ENCODE measurements around the gene GOLT1A. TPM values are rescaled to one million over a fixed set of nuclear protein-coding genes. Genes with fewer than 3 reads are reported as not detected.

Gene GOLT1A
- total RNA-seq, 6 experiments from 2014 or later, result not detected

GRCh38 chr1:204188959-204189639, 24.7 kb downstream of the GOLT1A start:
- Mint-ChIP-seq H3K9me3 (no peaks in the 10 kb centered on the region), H3K4me1 (ENCODE audit: low read depth) (peaks cover 26% of the 10 kb centered on the region), H3K27me3 (ENCODE audit: insufficient read depth) (peaks cover 16% of the 10 kb centered on the region), H3K4me3 (no peak overlapping the region), H3K27ac (no peak overlapping the region), H3K36me3 (ENCODE audit: low read depth) (no peaks in the 10 kb centered on the region)
- TF ChIP-seq, protein P1, sequence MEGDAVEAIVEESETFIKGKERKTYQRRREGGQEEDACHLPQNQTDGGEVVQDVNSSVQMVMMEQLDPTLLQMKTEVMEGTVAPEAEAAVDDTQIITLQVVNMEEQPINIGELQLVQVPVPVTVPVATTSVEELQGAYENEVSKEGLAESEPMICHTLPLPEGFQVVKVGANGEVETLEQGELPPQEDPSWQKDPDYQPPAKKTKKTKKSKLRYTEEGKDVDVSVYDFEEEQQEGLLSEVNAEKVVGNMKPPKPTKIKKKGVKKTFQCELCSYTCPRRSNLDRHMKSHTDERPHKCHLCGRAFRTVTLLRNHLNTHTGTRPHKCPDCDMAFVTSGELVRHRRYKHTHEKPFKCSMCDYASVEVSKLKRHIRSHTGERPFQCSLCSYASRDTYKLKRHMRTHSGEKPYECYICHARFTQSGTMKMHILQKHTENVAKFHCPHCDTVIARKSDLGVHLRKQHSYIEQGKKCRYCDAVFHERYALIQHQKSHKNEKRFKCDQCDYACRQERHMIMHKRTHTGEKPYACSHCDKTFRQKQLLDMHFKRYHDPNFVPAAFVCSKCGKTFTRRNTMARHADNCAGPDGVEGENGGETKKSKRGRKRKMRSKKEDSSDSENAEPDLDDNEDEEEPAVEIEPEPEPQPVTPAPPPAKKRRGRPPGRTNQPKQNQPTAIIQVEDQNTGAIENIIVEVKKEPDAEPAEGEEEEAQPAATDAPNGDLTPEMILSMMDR (IDR thresholded peaks at IDR 0.05), result no peak
- no peak for DNase-seq

DNA sequence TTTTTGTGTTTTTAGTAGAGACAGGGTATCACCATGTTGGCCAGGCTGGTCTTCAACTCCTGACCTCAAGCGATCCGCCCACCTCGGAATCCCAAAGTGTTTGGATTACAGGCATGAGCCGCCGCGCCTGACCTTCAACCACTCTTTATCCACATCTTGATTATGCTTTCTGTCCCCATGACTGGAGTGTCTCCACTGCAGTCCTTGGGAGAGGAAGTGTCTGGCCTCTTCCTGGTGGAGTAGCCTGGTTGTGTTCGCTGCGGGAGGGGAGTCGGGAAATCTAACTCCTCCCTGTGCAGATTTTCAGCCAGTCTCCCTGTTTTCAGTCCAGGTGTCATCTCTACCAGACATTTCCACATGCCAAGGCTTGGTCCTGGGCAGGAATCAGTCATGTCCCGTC, 27.2 kb downstream of the GOLT1A start:
- no peak for DNase-seq
- Mint-ChIP-seq H3K4me3 (no peak overlapping the region), H3K9me3 (no peaks in the 10 kb centered on the region), H3K27ac (no peak overlapping the region), H3K36me3 (ENCODE audit: low read depth) (no peaks in the 10 kb centered on the region), H3K27me3 (ENCODE audit: insufficient read depth) (peaks cover 13% of the 10 kb centered on the region), H3K4me1 (ENCODE audit: low read depth) (peaks cover 17% of the 10 kb centered on the region)
- TF ChIP-seq, protein P1 (IDR thresholded peaks at IDR 0.05), result no peak

- Mint-ChIP-seq H3K36me3 (ENCODE audit: low read depth) (no peaks in the 10 kb centered on the region), H3K27me3 (ENCODE audit: insufficient read depth) (peaks cover 2% of the 10 kb centered on the region), H3K27ac (no peak overlapping the region), H3K9me3 (no peaks in the 10 kb centered on the region), H3K4me1 (ENCODE audit: low read depth) (no peaks in the 10 kb centered on the region; the same call in 1 of the 2 replicates), H3K4me3 (no peak overlapping the region)
- DNase-seq, result no peak
- TF ChIP-seq, protein P1 (IDR thresholded peaks at IDR 0.05), result no peak
These were observed 32.7 kb downstream of the GOLT1A start for GRCh38 chr1:204181116-204181515.

GRCh38 chr1:204180133-204180532, 33.7 kb downstream of the GOLT1A start:
- Mint-ChIP-seq H3K4me3 (no peak overlapping the region), H3K36me3 (ENCODE audit: low read depth) (no peaks in the 10 kb centered on the region), H3K9me3 (no peaks in the 10 kb centered on the region), H3K27ac (no peak overlapping the region), H3K27me3 (ENCODE audit: insufficient read depth) (peaks cover 2% of the 10 kb centered on the region), H3K4me1 (ENCODE audit: low read depth) (no peaks in the 10 kb centered on the region; the same call in 1 of the 2 replicates)
- TF ChIP-seq, protein P1 (IDR thresholded peaks at IDR 0.05), result no peak
- no peak for DNase-seq

DNA sequence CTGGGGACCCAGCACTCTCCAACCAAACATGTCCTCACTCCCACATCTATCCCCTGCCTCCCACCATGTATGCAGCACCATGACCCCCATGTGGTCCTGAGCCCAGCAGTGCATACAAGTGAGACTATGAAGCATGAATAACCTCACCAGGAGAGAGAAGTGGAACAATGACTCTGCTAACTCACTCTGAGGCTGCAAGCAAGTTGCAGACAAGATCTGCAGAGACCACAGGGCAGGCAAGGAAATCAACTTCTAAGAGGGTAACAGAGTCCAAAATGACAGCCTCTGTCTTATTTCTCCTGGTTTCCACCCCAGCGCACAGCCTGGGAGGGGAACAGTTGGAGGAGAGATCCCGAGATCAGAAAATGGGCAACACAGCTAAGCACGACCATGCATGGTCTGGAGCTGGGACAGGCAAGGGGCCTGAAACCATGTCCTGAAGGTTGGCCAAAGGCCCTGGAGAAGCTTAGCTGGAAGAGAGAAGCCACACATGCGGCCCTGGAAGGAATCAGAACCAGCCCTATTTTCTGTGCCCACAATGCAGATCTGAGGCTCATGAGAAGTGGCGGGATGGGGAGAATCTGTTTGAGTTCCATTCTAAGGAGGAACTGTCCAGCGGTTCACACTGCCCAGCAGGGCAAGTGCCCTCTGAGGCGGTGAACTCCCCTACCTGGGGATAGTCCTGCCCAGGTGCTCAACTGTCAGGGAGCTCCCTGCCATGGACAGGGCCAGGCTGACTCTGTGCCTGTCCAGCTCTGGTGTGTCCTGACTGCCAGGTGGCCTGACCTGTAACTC, 35.1 kb downstream of the GOLT1A start:
- Mint-ChIP-seq H3K9me3 (no peaks in the 10 kb centered on the region), H3K36me3 (ENCODE audit: low read depth) (no peaks in the 10 kb centered on the region), H3K27me3 (ENCODE audit: insufficient read depth) (peaks cover 2% of the 10 kb centered on the region), H3K27ac (no peak overlapping the region), H3K4me3 (no peak overlapping the region), H3K4me1 (ENCODE audit: low read depth) (no peaks in the 10 kb centered on the region; the same call in 1 of the 2 replicates)
- TF ChIP-seq, protein P1 (IDR thresholded peaks at IDR 0.05), result no peak
- DNase-seq, result no peak
